HG02642 (cell line): Measurements from ENCODE around the gene WTIP.
"Not testable (repeated sequence)": the region's sequence is repeated elsewhere in the genome, so short reads cannot be mapped to it uniquely, and the experiment has no call there.

ENCODE experiments used
- ATAC-seq: cut with Tn5 transposase; IDR thresholded peaks from one replicate; pipeline ENCODE4 v1.9.1; 2021; ENCODE audit warnings: mild to moderate bottlenecking; ENCODE audit not compliant: unreplicated experiment, poor library complexity

Gene WTIP

DNA sequence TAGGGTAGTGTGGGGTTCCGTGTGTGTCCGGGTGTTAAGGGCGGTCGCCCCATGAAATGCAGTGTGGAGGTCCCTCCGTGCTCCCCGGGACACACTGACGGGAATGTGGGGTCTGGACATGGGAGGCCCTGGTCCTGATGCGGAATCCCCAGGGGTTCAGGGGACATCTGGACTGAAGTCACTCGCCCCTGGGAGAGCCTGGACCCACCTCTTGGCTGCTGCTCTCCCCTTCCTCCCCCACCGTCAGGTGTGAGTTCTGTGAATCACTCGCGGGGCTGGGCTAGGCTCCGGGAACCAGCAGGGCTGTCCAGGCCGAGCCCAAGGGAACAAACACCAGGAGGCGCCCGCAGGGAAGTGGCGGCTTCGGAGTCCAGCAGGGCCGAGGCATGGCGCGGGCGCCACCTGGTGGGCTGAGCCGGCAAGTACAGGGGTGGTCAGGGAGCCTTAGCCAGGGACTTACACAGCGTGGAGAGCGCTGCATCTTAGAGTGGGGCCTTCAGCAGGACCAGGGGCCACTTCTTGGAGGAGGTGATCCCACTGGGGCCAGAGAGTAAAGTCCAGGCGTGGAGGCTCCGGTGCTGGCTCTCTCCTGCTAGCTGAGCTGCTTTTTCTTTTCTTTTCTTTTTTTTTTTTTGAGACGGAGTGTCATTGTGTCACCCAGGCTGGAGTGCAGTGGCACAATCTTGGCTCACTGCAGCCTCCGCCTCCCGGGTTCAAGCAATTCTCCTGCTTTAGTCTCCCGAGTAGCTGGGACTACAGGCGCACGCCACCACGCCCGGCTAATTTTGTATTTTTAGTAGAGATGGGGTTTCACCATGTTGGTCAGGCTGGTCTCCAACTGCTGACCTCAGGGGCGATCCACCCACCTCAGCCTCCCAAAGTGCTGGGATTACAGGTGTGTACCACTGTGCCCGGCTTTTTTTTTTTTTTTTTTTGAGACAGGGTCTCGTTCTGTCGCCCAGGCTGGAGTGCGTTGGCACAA lies 20.1 kb downstream of the WTIP start:
- peak; percentile 81 for ATAC-seq

- ATAC-seq: no peak
Observed at GRCh38 chr19:34502582-34503411, 21.2 kb downstream of the WTIP start.

- ATAC-seq: no peak
Observed at GRCh38 chr19:34503531-34504272, 22.1 kb downstream of the WTIP start.

DNA sequence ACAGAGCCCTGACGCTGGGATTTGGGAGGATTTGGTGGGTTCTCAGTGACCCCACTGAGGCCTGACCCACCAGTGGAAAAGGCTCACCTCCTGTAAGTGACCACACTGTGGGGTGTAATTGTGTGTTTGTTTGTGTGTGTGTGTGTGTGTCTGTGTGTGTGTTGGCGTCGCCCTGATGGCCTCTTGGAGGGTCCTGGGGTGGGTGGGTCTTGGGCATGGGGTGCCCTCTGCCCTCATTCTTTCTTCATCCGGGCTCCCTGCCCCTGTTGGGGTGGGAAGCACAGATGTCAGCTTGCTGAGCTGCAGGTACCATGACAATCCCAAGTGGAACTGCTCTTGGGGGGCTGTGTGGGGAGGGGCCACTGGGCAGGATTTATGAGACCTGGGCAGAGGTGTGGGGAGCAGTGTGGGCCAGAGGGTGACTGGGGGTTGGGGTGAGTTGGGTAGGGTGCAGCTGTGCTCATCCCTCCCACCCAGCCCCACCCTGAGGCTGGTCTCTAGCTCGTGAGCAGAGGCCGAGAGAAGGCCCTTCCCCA lies 22.8 kb downstream of the WTIP start:
- no peak for ATAC-seq

DNA sequence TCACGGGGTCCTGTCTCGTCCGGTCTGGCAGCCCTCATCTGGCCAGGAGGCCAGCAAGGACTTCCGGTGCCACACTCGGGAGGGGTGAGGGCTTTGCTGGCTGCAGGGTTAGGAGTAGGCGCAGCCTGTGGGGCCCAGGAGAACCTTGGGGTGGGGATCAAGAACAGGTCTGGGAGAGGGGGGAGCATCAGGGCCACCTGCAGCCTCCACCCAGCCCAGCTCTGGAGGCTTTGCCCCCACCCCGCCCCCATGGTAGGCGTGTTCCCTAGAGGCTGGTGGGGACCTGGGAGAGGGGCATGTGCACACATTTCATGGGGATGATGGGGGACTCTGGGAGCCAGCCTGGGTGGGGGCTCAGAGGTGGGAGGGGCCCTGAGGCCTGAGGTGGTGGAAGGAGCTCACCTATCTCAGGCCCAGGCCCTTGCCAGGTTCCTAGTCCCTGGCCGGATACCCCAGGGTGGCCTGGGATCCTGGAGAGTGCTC lies 23.3 kb downstream of the WTIP start:
- ATAC-seq: no peak

DNA sequence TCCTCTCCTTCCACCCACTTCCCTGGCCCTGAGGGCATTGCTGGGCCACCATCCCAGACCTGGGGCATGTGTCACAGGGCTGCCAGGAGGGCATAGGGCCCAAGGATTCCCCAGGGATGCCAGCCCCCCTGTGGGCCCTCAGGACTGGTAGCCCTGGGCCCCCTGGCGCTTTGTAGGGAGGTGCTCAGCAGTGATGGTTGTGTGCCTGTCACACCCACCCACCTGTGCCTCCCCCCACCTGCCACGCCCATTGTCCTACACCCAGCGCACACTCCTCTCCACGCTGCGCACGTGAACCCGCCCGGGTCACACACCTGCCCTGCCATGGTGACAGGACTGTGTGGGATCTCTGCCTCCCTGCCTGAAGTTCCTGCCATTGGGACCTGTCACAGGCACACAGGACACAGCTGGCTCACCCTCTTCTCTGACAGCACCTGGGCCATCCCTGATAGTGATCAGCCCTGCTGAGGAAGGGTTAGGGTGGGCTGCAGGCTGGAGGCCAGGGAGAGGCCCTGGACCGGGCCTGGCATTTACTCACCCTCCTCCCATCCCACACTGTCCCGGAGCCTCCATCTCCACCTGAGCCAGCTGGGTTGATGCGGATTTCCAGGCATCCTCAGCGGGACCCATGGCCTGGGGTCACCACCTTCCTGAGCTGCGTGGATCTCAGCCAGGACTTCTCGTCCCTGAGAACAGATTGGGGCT lies 23.9 kb downstream of the WTIP start:
- no peak for ATAC-seq

DNA sequence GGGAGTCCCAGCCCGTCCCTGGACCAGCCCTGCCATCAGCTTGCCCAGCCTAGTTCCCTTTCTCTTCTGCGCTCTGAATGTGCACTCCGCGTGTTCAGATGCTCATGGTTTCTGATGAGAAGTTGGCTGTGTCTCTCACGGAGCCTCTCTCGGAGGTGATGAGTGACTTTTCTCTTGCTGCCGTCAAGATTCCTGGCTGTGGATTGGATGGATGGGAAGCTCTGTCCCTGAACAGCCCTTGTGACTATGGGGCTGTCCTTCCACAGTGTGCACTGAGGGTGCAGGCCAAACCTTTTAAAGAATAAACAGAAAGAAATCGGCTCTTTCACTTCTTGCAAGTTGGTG lies 24.4 kb downstream of the WTIP start:
- no peak for ATAC-seq

GRCh38 chr19:34507414-34508067 lies 26.0 kb downstream of the WTIP start:
- no peak for ATAC-seq

GRCh38 chr19:34508540-34508939 lies 27.0 kb downstream of the WTIP start:
- ATAC-seq: no peak

DNA sequence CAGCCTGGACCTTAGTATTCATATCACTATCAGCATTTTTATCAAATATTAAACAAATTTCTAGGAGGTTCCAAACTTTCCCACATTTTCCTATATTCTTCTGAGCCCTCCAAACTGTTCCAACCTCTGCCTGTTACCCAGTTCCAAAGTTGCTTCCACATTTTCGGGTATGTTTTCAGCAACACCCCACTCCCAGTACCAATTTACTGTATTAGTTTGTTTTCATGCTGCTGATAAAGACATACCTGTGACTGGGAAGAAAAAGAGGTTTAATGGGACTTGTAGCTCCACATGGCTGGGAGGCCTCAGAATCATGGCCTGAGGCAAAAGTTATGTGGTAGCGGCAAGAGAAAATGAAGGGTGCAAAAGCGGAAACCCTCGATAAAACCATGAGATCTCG lies 29.3 kb downstream of the WTIP start:
- ATAC-seq: not testable (repeated sequence)

- ATAC-seq: no peak
Observed at GRCh38 chr19:34512254-34512822, 30.8 kb downstream of the WTIP start.

DNA sequence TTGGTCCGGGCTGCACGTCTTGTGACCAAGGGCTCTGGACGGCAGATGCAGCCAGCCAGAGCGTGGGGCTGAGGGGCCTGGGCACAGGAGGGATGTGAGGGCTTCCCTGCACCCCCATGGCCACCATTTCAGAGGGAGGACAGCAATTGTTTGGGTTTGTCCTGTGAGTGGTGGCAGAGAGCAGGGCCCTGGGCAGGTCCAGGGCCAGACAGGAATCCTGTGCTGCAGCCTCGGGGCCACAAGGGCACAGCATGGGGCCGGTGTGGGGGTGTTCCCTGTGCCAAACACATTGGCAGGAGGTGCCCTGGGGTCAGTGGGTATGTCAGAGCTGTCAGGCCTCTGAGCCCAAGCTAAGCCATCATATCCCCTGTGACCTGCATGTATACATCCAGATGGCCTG lies 32.2 kb downstream of the WTIP start:
- ATAC-seq: no peak

DNA sequence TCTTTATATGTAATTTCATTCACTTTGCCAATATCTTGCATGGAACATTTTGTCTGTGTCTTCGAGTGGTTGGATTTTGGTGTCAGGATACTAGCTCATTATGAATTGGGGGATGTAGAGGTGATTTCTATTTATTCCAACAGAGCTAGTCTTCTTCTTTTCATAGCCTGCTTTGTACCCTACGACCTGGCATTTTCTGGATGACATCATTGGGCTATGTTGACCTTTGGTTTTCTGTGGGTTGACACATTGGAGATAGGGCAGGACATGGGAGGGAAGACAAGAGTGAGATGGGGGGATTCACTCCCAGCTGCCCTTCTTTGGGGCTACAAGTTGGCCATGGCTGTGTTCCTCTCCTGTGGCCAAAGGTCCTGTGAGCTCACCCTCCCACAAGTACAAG lies 38.0 kb downstream of the WTIP start:
- no peak for ATAC-seq

GRCh38 chr19:34523408-34523807 lies 41.9 kb downstream of the WTIP start:
- no peak for ATAC-seq

- ATAC-seq: no peak
Observed at GRCh38 chr19:34525001-34525400, 43.4 kb downstream of the WTIP start.

- no peak for ATAC-seq
Observed at GRCh38 chr19:34534206-34534605, 52.6 kb downstream of the WTIP start.

GRCh38 chr19:34539396-34539795 lies 57.8 kb downstream of the WTIP start:
- no peak for ATAC-seq

GRCh38 chr19:34540811-34541557 lies 59.4 kb downstream of the WTIP start:
- no peak for ATAC-seq
